ENCODE data around the gene NR2F1. TPM values are rescaled to one million over a fixed set of nuclear protein-coding genes. Genes with fewer than 3 reads are reported as not detected.

NR2F1 gene
- total RNA-seq, 4 donors from 2014 or later = 1.5 to 6.2 (median 3.2) TPM

- H3K27me3 ChIP-seq = peaks cover 92% of the 10 kb centered on the region
- intact Hi-C loops (cut with DNase I; ENCODE audit: low total_unique reads) = loop anchor here (10.0 kb wide), 1 partner anchor 219 kb away; no protein-coding TSS in a partner anchor
These were observed 2.9 kb downstream of the NR2F1 start for GRCh38 chr5:93585767-93586385.

DNA sequence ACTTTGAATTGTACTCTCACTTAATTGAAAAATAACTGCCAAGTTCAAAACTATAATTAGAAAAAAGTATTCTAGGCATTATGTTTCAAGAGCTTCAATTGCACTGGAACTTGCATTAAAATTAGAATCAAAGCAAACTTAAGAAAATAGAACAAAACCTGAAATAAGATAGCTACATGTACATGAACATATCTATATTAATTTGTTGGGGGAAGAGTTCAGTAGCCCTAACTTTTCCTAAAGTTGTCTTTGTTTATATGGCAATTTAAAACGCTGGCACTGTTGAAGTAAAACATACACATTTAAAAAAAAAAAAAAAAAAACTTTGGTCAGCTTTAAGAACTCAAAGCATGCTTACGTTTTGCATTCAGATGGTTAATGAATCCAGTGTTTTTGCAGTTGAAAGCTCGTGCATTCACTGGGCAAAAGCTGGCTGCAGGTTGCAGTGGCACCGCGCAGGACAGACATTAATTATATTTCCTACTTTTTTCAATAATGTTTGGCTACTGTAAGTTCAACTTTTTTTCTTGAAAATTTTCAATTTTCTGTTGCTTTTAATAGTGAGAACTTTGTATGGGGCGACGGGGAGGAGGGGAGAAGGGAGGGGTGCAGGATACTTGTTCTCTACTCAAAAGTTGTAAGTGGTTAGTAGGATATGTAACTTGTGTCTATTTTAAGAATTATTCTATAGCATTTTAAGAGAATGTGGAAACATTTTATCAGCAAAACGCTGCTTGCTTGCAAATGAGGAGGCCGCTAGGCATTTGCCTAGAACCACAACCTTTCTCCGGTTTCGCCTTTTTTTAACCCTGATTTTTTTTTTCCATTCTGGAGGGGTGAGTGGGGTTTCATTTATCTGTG is 3.9 kb downstream of the NR2F1 start:
- no peak overlapping the region for H3K4me3 ChIP-seq
- no peaks in the 10 kb centered on the region for H3K36me3 ChIP-seq
- intact Hi-C loops (cut with DNase I; ENCODE audit: low total_unique reads) = loop anchor here (10.0 kb wide), 1 partner anchor 218 kb away; no protein-coding TSS in a partner anchor
- no peaks in the 10 kb centered on the region for H3K9me3 ChIP-seq
- TF ChIP-seq POLR2AphosphoS5 (IDR thresholded peaks at IDR 0.05) (no peak), EP300 (IDR thresholded peaks at IDR 0.05; ENCODE audit: low read depth) (no peak), POLR2A (IDR thresholded peaks at IDR 0.05) (no peak)
- TF ChIP-seq, protein P1, sequence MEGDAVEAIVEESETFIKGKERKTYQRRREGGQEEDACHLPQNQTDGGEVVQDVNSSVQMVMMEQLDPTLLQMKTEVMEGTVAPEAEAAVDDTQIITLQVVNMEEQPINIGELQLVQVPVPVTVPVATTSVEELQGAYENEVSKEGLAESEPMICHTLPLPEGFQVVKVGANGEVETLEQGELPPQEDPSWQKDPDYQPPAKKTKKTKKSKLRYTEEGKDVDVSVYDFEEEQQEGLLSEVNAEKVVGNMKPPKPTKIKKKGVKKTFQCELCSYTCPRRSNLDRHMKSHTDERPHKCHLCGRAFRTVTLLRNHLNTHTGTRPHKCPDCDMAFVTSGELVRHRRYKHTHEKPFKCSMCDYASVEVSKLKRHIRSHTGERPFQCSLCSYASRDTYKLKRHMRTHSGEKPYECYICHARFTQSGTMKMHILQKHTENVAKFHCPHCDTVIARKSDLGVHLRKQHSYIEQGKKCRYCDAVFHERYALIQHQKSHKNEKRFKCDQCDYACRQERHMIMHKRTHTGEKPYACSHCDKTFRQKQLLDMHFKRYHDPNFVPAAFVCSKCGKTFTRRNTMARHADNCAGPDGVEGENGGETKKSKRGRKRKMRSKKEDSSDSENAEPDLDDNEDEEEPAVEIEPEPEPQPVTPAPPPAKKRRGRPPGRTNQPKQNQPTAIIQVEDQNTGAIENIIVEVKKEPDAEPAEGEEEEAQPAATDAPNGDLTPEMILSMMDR (IDR thresholded peaks at IDR 0.05) = no peak
- in situ Hi-C loops (cut with MboI; ENCODE audit: low pct_ligation_motif_present in 1 of 4, low pct_unique_long_range_greater_than_20kb in 1 of 4, low sequenced_read_pairs in 3 of 4) = loop anchor here in 3 of 4 donors (25.0 kb wide), 2 partner anchors 200 to 325 kb away; no protein-coding TSS in a partner anchor
- H3K4me1 ChIP-seq = peaks cover 4 to 32% (median 14%) of the 10 kb centered on the region in 4 donors
- H3K27ac ChIP-seq = no peak overlapping the region
- WGBS, 2 donors (ENCODE audit: low coverage in 1 of 2) = 34 to 43% methylated on average over 11 of the region's 11 CpGs
- H3K27me3 ChIP-seq = peaks cover 97% of the 10 kb centered on the region
- DNase-seq = no peak

More at GRCh38 chr5:93585767-93586385, 2.9 kb downstream of the NR2F1 start:
- peak overlapping the region; percentile 11 to 63 (median 36) for H3K27ac ChIP-seq
- 15 to 18% methylated on average over 13 of the region's 13 CpGs for WGBS, 2 donors (ENCODE audit: low coverage in 1 of 2)
- H3K9me3 ChIP-seq = no peaks in the 10 kb centered on the region
- peak overlapping the region; percentile 37 to 55 (median 50) for H3K4me3 ChIP-seq
- DNase-seq = no peak
- peaks cover 4 to 38% (median 18%) of the 10 kb centered on the region in 4 donors for H3K4me1 ChIP-seq
- TF ChIP-seq, protein P1 (IDR thresholded peaks at IDR 0.05) = no peak
- no peak for TF ChIP-seq EP300 (IDR thresholded peaks at IDR 0.05; ENCODE audit: low read depth)
- no peak for TF ChIP-seq POLR2A (IDR thresholded peaks at IDR 0.05)
- no peaks in the 10 kb centered on the region for H3K36me3 ChIP-seq
- in situ Hi-C loops (cut with MboI; ENCODE audit: low pct_ligation_motif_present in 1 of 4, low pct_unique_long_range_greater_than_20kb in 1 of 4, low sequenced_read_pairs in 3 of 4) = loop anchor here in 3 of 4 donors (25.0 kb wide), 2 partner anchors 201 to 326 kb away; no protein-coding TSS in a partner anchor

- Histone ChIP-seq H3K4me1 (peaks cover 4 to 25% (median 14%) of the 10 kb centered on the region in 4 donors), H3K36me3 (no peaks in the 10 kb centered on the region), H3K4me3 (no peak overlapping the region), H3K27ac (no peak overlapping the region), H3K27me3 (peaks cover 95% of the 10 kb centered on the region), H3K9me3 (no peaks in the 10 kb centered on the region)
- intact Hi-C loops (cut with DNase I; ENCODE audit: low total_unique reads) = loop anchor here (10.0 kb wide), 1 partner anchor 217 kb away; no protein-coding TSS in a partner anchor
- TF ChIP-seq EP300 (IDR thresholded peaks at IDR 0.05; ENCODE audit: low read depth) (no peak), POLR2A (IDR thresholded peaks at IDR 0.05) (no peak), POLR2AphosphoS5 (IDR thresholded peaks at IDR 0.05) (no peak)
- TF ChIP-seq, protein P1 (IDR thresholded peaks at IDR 0.05) = no peak
- in situ Hi-C loops (cut with MboI; ENCODE audit: low pct_ligation_motif_present in 1 of 4, low pct_unique_long_range_greater_than_20kb in 1 of 4, low sequenced_read_pairs in 3 of 4) = loop anchor here in 3 of 4 donors (25.0 kb wide), 2 partner anchors 200 to 325 kb away; no protein-coding TSS in a partner anchor
- 30% methylated on average over 52 of the region's 59 CpGs; no CpG with 5 or more reads in 1 of the 2 donors for WGBS, 2 donors (ENCODE audit: low coverage in 1 of 2)
- no peak for DNase-seq
These were observed 4.8 kb downstream of the NR2F1 start for GRCh38 chr5:93587597-93588351.
